ENCODE measurements around the gene TRIM28.
"Not testable (repeated sequence)": the region's sequence is repeated elsewhere in the genome, so short reads cannot be mapped to it uniquely, and the experiment has no call there.

Gene TRIM28

DNA sequence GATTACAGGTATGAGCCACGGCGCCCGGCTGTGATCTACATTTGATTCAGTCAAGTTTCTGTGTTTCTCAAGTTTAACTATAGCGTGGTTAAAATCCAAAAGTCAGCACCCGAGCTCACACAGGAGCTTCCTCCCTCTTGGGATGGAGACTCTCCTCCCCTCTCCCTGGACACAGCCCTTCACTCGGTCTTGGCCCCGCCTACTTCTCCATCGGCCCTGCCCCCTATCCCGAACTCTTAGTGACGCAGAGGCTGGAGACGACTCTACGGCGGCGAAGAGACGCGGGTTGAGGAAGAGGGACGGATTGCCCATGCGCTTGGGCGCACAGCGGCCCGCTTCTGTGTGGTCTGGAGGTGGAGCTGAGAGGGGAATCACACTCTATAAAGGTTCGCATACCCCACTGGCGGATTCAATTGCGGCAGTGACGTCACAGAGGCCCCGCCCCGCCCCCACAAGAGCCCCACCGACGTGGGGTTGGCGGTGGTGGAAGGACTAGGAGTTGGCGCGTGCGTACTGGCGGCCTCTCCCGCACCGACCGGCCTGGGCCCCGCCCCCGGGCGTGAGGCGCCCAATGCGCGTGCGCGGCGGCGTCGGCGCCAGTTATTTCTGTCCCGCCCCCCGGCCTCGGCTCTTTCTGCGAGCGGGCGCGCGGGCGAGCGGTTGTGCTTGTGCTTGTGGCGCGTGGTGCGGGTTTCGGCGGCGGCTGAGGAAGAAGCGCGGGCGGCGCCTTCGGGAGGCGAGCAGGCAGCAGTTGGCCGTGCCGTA is at the start of gene TRIM28:
TRIM28 (plus strand) TSS at position 239 of the 765 bp plus-strand sequence. CDS start 694 bp downstream, outside the sequence.
- peak; percentile 99 for DNase-seq (ENCODE audit: low read depth, low spot score)

GRCh38 chr19:58497634-58498170 is 46.2 kb upstream of the TRIM28 start:
- DNase-seq (ENCODE audit: low read depth, low spot score) = no peak

DNA sequence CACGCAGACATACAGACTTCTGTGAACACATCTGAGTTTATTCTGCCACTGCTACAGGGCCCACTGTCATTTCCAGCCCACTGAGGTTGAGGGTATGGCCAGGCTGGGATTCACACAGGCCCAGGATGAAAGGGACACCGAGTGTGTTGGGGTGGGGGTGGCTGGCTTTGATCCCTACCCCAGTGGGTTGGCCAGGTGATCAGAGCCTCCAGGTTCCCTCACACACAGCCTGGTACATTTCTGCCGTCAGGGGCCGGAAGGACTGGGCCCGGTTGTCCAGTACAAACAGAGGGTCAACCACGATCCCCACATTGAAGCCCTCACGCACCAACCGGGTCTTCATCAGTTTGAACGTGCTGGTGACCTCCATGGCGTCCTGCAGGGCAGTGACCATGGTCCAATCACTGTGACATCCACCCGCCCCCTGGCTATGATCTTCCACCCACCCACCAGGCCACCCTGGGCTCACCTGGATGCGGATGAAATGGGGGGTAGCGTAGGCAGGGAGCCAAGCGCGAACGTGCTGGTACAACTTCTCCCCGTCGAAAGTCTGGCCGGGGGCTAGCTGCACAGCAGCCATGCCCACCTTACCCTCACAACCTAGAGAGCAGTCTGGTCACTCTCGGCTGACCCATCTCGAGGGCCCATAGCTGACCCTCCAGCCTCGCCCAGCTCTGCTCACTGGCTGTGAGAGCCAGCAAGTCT is 45.4 kb upstream of the TRIM28 start:
- DNase-seq (ENCODE audit: low read depth, low spot score) = no peak

DNA sequence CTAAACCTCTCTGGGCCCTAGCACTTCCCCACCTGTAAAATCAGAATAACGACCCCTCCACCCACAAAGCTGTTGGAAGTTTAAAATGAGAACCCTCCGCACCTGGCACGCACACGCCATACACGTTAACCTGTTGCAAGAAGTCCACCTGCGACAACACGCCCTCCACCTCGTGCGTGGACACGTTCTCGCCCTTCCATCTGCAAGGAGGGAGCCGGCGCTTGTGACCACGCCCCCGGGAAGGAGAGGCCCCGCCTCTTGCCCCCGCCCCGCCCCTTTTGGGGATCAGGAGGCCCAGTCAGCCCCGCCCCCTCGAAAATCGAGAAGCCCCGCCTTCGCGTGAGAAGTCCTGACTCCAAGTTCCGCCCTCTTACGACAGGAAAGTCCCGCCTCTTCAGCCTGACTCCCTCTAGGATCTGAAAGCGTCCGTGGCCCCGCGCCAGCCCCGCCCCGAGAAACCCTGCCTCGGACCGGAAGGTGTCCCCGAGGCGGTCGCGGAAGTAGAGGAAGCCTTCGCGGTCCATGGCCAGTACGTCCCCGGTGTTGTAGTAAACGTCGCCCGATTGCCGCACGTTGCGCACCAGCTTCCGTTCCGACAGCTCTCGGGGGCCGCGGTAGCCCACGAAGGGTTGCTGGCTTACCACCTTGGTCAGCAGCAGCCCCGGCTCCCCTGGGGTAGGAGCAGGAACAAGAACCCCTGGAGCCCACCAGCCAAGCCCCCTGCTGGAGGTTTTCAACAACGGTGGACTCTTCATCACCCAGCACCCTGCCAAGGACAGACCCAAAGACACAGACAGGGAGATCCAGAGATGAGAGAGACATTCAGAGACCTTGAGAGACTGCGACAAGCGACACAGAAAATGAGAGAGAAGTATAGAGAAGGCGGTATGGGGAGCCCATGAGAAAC is 44.6 kb upstream of the TRIM28 start:
- peak; percentile 99 for DNase-seq (ENCODE audit: low read depth, low spot score)

DNA sequence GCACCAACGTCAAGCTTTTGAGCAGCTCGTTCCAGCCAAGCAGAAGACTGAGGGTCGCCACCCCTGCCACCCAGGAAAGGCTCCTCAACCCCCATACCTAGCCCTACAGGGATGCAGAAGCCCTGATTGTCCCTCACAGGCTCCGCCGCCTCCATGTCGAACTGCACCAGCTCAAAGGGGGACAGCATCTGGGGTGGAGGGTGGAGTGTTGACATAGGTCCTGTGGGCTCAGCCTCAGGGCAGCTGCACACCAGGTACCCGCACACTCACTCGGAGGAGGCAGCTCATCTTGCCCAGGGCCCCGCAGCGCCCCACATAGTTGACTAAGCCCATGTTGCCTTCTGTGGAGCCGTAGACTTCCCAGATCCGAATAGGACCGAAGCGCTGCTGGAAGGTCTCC is 43.6 kb upstream of the TRIM28 start:
- DNase-seq (ENCODE audit: low read depth, low spot score) = no peak

DNA sequence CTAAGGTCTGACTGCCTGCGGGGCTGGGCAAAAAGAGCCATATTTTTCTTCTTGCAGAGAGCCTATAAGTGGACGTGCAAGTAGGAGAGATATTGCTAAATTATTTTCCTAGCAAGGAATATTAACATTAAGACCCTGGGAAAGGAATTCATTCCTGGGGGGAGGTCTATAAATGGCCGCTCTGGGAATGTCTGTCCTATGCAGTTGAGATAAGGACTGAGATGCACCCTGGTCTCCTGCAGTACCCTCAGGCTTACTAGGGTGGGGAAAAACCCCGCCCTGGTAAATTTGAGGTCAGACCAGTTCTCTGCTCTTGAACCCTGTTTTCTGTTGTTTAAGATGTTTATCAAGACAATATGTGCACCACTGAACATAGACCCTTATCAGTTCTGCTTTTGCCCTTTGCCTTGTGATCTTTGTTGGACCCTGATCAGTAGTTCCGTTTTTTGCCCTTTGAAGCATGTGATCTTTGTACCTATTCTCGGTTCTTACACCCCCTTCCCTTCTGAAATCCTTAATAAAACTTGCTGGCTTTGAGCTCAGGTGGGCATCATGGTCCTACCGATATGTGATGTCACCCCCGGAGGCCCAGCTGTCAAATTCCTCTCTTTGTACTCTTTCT is 36.2 kb upstream of the TRIM28 start:
- not testable (repeated sequence) for DNase-seq (ENCODE audit: low read depth, low spot score)

GRCh38 chr19:58509731-58510083 is 34.2 kb upstream of the TRIM28 start:
- DNase-seq (ENCODE audit: low read depth, low spot score) = no peak

DNA sequence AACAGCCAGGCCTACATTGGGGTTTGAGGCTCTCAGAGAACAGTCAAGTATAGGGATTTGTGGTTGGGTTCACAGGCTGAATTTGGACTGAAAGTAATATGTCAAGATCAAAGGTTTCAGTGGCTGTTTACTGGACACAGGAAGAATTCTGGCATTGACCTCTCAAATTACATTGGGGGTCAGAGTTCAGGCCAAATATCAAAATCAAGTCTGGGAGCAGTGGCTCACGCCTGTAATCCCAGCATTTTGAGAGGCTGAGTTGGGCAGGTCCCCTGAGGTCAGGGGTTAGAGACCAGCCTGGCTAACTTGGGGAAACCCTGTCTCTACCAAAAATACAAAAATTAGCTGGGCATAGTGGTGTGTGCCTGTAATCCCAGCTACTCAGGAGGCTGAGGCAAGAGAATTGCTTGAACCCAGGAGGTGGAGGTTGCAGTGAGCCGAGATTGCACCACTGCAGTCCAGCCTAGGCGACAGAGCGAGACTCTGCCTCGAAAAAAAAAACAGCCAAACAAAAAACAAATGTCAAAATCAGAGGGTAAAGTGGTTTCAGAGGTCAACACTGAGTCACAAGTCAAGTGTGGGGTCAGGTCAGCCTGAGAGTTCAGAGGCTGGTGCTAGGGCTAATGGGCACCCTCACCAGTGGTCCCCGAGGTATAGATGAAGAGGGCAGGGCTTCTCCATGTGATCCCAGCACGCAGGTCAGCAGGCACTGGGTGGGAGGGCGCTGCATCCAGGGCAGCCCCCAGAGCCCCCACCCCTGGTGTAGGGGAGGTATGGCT is 33.6 kb upstream of the TRIM28 start:
- no peak for DNase-seq (ENCODE audit: low read depth, low spot score)

GRCh38 chr19:58511353-58512208 is 32.3 kb upstream of the TRIM28 start, which contains the start of gene SLC27A5:
TSS of gene SLC27A5 (minus strand) at chr19:58511992. CDS start at chr19:58511955, 37 bp downstream.
- no peak for DNase-seq (ENCODE audit: low read depth, low spot score)

DNA sequence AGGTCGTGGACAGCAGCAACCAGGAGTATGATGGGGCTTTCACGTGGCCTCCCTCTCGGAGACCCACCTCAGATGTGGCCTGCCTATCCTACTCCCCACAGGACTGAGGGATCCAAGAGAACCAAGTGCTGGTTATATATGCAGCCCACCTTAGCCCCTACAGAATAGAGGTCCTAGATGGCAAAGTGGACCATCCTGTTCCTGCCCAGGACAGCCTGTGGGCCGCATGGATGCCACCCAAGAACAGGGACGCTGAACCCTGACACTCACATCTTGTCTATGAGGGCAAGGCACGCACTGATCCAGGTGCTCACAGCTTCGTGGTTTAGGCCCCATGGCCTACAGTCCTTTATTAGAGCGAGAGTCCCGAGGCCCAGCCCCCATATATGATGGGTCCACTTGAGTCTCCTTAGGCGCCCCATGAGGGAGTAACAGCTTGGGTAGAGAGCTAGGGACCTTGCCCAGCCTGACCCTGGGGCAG is 30.6 kb upstream of the TRIM28 start:
- DNase-seq (ENCODE audit: low read depth, low spot score) = no peak

GRCh38 chr19:58513694-58514563 is 29.9 kb upstream of the TRIM28 start:
- DNase-seq (ENCODE audit: low read depth, low spot score) = peak; percentile 94

DNA sequence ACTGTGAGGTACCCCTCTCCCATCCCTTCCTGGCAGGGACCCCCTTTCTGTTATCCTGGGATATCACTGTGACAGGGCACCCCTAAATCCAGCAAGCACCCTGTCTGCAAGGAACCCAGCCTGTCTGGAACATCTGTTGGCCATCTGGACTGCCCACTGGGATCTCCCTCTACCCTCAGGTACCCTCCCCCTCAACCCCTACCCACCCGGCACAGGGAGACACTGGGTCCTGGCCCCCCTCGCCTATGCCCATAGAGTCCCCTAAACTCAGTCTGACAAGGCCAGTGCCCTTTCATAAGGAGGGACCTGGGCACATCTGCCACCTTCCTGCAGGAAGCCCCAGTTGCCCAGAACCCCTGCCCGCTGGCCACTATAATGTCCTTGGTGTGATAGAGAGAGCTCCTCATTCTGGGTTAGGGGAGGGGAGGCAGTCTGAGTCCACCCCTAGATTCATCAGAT is 29.3 kb upstream of the TRIM28 start:
- DNase-seq (ENCODE audit: low read depth, low spot score) = no peak

DNA sequence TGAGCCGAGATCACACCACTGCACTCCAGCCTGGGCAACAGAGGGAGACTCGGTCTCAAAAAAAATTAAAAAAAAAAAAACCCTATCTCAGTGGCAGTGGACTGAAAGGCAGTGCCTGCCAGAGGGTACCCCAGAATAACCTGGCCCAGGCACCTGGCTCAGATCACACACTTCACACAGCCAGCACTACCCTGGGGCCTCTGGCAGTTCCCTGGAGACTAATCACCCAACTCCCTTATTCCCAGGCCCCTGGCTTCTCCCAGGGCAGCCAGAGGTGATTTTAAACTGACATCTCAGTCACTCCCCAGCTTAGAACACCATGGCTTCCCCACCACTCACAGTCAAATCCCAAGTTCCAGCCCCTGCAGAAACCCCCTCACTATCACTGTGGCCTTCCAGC is 28.6 kb upstream of the TRIM28 start:
- DNase-seq (ENCODE audit: low read depth, low spot score) = no peak

DNA sequence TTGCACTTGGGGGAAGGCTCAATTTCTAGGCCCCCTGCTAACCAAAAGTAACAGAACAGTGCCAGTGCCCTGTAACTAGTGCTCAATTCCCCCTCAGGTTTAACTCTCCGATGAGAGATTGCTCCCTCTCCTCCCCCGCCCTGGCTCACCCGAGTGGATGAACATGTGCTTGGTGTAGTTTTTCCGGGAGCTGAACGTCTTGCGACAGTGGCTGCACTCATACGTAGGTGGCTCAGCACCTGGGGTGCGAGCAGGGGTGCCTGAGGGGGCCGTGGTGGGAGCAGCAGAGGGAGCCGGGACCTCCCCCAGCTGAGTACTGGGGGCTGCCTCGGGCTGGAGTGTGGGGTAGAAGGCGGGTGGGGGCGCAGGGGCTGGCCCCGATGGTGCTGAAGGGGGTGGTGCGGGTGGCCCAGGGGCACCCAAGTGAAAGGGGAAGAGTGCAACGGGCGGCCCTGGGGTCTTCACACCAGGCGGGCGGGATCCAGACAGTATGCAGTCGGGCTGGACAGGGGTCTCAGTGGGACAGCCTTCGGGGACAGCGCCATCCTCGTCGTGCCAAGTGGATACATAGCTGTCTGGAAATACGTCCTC is 27.5 kb upstream of the TRIM28 start:
- DNase-seq (ENCODE audit: low read depth, low spot score) = no peak

- no peak for DNase-seq (ENCODE audit: low read depth, low spot score)
Observed at GRCh38 chr19:58516964-58517833, 26.7 kb upstream of the TRIM28 start.

- DNase-seq (ENCODE audit: low read depth, low spot score) = no peak
Observed at GRCh38 chr19:58518256-58519086, 25.4 kb upstream of the TRIM28 start.

Measured in ELF-1 (cell line).